ENCODE measurements around the gene IER5. TPM values are rescaled to one million over a fixed set of nuclear protein-coding genes. Genes with fewer than 3 reads are reported as not detected.
A peak's percentile ranks its signal among the peaks of the same experiment; 100 is the strongest.

IER5 gene
- total RNA-seq, 4 donors from 2014 or later: 21.6 to 40.6 (median 26.5) TPM

GRCh38 chr1:181089017-181089675 lies 646 bp downstream of the IER5 start:
- Histone ChIP-seq H3K4me1 (peaks cover 17 to 62% (median 17%) of the 10 kb centered on the region in 3 donors), H3K4me3 (peak overlapping the region; percentile 72 to 97 (median 84)), H3K27ac (peak overlapping the region; percentile 92 to 98 (median 96)), H3K9me3 (no peaks in the 10 kb centered on the region), H3K36me3 (peaks cover 0 to 12% (median 0%) of the 10 kb centered on the region in 3 donors), H3K27me3 (no peaks in the 10 kb centered on the region)
- TF ChIP-seq, protein P1, sequence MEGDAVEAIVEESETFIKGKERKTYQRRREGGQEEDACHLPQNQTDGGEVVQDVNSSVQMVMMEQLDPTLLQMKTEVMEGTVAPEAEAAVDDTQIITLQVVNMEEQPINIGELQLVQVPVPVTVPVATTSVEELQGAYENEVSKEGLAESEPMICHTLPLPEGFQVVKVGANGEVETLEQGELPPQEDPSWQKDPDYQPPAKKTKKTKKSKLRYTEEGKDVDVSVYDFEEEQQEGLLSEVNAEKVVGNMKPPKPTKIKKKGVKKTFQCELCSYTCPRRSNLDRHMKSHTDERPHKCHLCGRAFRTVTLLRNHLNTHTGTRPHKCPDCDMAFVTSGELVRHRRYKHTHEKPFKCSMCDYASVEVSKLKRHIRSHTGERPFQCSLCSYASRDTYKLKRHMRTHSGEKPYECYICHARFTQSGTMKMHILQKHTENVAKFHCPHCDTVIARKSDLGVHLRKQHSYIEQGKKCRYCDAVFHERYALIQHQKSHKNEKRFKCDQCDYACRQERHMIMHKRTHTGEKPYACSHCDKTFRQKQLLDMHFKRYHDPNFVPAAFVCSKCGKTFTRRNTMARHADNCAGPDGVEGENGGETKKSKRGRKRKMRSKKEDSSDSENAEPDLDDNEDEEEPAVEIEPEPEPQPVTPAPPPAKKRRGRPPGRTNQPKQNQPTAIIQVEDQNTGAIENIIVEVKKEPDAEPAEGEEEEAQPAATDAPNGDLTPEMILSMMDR (IDR thresholded peaks at IDR 0.05): no peak
- TF ChIP-seq POLR2A (IDR thresholded peaks at IDR 0.05): no peak
- no peak for DNase-seq
- intact Hi-C loops (cut with DNase I): loop anchor here (5.0 kb wide), 2 partner anchors 52 to 53 kb away; no protein-coding TSS in a partner anchor
- 0% methylated on average over 8 of the region's 97 CpGs; no CpG with 5 or more reads in 1 of the 2 donors for WGBS, 2 donors

DNA sequence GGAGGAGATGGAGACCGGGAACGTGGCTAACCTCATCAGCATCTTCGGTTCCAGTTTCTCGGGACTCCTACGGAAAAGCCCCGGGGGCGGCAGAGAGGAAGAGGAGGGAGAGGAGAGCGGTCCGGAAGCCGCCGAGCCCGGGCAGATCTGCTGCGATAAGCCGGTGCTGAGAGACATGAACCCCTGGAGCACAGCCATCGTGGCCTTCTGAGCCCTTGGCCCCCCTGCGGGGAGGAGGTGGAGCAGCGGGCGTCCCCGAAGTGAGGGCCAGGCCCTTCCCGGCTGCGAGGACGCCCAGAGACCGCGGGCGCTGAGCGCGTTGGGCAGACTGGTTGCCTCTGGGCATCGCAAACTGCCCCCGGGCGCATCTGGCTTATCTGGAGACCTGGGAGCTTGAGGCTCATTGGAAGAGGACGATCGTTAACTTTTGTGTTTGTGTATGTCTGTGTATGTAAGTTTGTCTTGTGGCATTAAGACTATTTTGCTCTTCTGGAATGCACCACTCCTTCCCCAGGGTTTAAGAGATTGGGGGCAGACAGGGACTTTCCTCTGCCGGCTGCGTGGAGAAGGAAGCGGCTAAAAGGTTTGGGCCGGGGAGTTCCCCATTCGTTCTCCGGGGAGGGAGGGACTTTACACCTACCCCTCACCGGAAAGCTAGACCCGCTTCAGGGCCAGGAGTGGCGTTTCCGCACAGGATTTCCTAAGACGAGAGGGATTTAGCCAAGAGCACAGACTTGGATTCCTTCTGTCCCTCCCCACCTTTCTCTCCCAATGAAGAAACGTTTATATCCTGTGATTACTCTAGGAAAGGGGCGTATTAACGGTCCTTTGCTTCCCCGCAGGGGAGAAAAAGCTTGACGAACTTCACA lies 1.4 kb downstream of the IER5 start:
- peak in 2 of 4 donors; percentile 44 to 51 for TF ChIP-seq POLR2A (IDR thresholded peaks at IDR 0.05)
- TF ChIP-seq, protein P1 (IDR thresholded peaks at IDR 0.05): peak in 2 of 6 experiments; percentile 11 to 15
- Histone ChIP-seq H3K36me3 (peaks cover 0 to 19% (median 0%) of the 10 kb centered on the region in 3 donors), H3K4me3 (peak overlapping the region; percentile 72 to 97 (median 84)), H3K27ac (peak overlapping the region; percentile 92 to 98 (median 96)), H3K27me3 (no peaks in the 10 kb centered on the region), H3K4me1 (peaks cover 17 to 65% (median 17%) of the 10 kb centered on the region in 3 donors), H3K9me3 (no peaks in the 10 kb centered on the region)
- 0 to 1% methylated on average over 21 to 23 of the region's 48 CpGs for WGBS, 2 donors
- intact Hi-C loops (cut with DNase I): loop anchor here (5.0 kb wide), 2 partner anchors 52 to 53 kb away; no protein-coding TSS in a partner anchor
- DNase-seq: no peak

GRCh38 chr1:181090641-181091126 lies 2.2 kb downstream of the IER5 start:
- WGBS, 2 donors: 10 to 13% methylated on average over 9 of the region's 9 CpGs
- Histone ChIP-seq H3K9me3 (no peaks in the 10 kb centered on the region), H3K4me3 (peak overlapping the region; percentile 72 to 97 (median 84)), H3K27ac (peak overlapping the region; percentile 92 to 98 (median 96)), H3K27me3 (no peaks in the 10 kb centered on the region), H3K4me1 (peaks cover 17 to 72% (median 25%) of the 10 kb centered on the region in 3 donors), H3K36me3 (peaks cover 0 to 19% (median 0%) of the 10 kb centered on the region in 3 donors)
- TF ChIP-seq, protein P1 (IDR thresholded peaks at IDR 0.05): no peak
- TF ChIP-seq POLR2A (IDR thresholded peaks at IDR 0.05): no peak
- DNase-seq: no peak
- intact Hi-C loops (cut with DNase I): no loop called here

DNA sequence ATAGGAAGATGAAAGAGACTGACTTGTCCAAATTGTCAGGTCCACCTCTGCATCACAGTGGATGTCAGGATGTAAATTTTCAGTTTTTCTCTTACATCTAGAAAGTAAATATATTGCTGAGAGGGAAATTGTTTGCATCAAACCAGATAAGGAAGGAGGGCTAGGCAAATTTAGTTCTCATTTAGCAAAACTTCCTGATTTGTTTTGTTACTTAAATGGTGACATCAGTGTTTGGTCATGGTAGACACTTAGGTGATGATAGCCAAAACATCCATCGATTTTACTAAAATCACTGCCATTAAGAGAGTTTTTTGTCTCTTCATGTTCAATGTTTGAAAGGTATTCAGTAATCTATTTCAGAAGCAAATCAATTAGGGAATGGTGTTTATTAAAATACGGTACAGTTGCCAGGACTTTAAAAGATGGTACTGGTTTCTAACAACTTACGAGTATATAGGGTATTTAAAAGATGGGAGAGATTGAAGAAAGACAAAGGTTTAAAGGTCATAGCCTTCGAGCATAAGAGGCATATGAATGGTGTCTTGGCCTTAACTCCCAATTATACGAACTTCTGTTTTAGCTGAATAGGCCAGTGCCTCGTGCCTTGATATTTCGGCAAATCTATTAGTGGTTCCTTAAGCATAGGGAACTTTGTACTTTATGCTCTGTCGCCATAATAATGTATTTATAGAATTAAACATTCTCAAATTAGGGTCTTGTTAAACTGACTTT lies 3.0 kb downstream of the IER5 start:
- Histone ChIP-seq H3K27me3 (no peaks in the 10 kb centered on the region), H3K9me3 (no peaks in the 10 kb centered on the region), H3K4me3 (peak overlapping the region; percentile 72 to 97 (median 84)), H3K4me1 (peaks cover 17 to 80% (median 31%) of the 10 kb centered on the region in 3 donors), H3K27ac (peak overlapping the region in 2 of 4 donors; percentile 92 to 96), H3K36me3 (peaks cover 0 to 19% (median 0%) of the 10 kb centered on the region in 3 donors)
- DNase-seq: no peak
- intact Hi-C loops (cut with DNase I): no loop called here
- no peak for TF ChIP-seq POLR2A (IDR thresholded peaks at IDR 0.05)
- TF ChIP-seq, protein P1 (IDR thresholded peaks at IDR 0.05): no peak
- 65 to 74% methylated on average over 8 of the region's 8 CpGs for WGBS, 2 donors
